Naive thymus-derived CD8-positive, alpha-beta T cell (primary cell): ENCODE results near the gene OR6C70. TPM values are rescaled to one million over a fixed set of nuclear protein-coding genes. Genes with fewer than 3 reads are reported as not detected.
"Not testable (repeated sequence)": the region's sequence is repeated elsewhere in the genome, so short reads cannot be mapped to it uniquely, and the experiment has no call there.

Experiments used
- ATAC-seq, 2 donors: fragments of 150-1000 bp; cut with Tn5 transposase in 1 of 2; sonication (Bioruptor Pico), chemical (Tn5 transposase) in 1 of 2; 1 replicate in 1 of 2; 2 replicates in 1 of 2; pipeline ENCODE4 v1.10.0; 2021; ENCODE audit warnings: mild to moderate bottlenecking in 2 of 2, moderate library complexity in 2 of 2
- POLR2A ChIA-PET: fragments of 350-600 bp; sonication (Branson Sonifier 250); formaldehyde crosslinking; loops from one replicate; lab custom pipeline; 2021; ENCODE audit warnings: antibody characterized with exemption; lab: Charles Lee
- DNase-seq, 10 donors: peaks; one replicate each; pipeline versions ENCODE4 v3.0.0 to v3.0.0-alpha.2; 2020 to 2022
- H3K27ac Mint-ChIP-seq, 10 donors: one replicate each; pipeline ENCODE4 v1.8.0; 2020 to 2022; ENCODE audit warnings: mild to moderate bottlenecking in 10 of 10, mixed read lengths in 10 of 10, moderate library complexity in 4 of 10, inconsistent platforms in 1 of 10
- H3K27me3 Mint-ChIP-seq, 5 donors: one replicate each; pipeline ENCODE4 v1.8.0; 2021 to 2022; ENCODE audit warnings: mixed read lengths in 5 of 5
- H3K36me3 Mint-ChIP-seq, 3 donors: one replicate each; pipeline ENCODE4 v1.8.0; 2020 to 2022; ENCODE audit warnings: mixed read lengths in 3 of 3, mild to moderate bottlenecking in 2 of 3, inconsistent platforms in 1 of 3
- H3K4me1 Mint-ChIP-seq, 4 donors: one replicate each; pipeline ENCODE4 v1.8.0; 2021 to 2022; ENCODE audit warnings: mixed read lengths in 4 of 4
- H3K4me3 Mint-ChIP-seq, 10 donors: one replicate each; pipeline ENCODE4 v1.8.0; 2020 to 2022; ENCODE audit warnings: mild to moderate bottlenecking in 10 of 10, mixed read lengths in 10 of 10, moderate library complexity in 6 of 10, inconsistent platforms in 1 of 10
- H3K9me3 Mint-ChIP-seq, 9 donors: one replicate each; pipeline ENCODE4 v1.8.0; 2020 to 2022; ENCODE audit warnings: mixed read lengths in 9 of 9, mild to moderate bottlenecking in 3 of 9, inconsistent platforms in 1 of 9, moderate library complexity in 1 of 9
- polyA plus RNA-seq, 3 donors: library from polyadenylated mRNA; unstranded; fragments of 300-500 nt; fragmentation: Illumina TruSeq; gene quantifications; one replicate each; pipeline ENCODE4 v1.2.3, GENCODE V29; 2021
- total RNA-seq, 8 experiments: library from RNA in 2 of 8; stranded (reverse) in 2 of 8; gene quantifications; one replicate each; pipeline ENCODE4 v1.2.3 and lab custom pipeline; 2021 to 2026

OR6C70 gene
- total and polyA plus RNA-seq, 5 experiments from 2014 or later, result not detected

DNA sequence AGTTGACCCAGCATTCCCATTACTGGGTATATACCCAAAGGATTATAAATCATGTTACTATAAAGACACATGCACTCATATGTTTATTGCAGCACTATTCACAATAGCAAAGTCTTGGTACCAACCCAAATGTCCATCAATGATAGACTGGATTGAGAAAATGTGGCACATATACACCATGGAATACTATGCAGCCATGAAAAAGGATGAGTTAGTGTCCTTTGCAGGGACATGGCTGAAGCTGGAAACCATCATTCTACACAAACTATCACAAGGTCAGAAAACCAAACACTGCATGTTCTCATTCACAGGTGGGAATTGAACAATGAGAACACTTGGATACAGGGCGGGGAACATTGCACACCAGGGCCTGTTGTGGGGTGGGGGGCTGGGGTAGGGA is 5.0 kb downstream of the OR6C70 start:
- Mint-ChIP-seq H3K4me1 (peaks cover 0 to 22% (median 0%) of the 10 kb centered on the region in 4 donors), H3K27me3 (peaks cover 19 to 43% (median 24%) of the 10 kb centered on the region in 5 donors), H3K9me3 (peaks cover 0 to 31% (median 5%) of the 10 kb centered on the region in 9 donors)
- DNase-seq, H3K27ac Mint-ChIP-seq, H3K4me3 Mint-ChIP-seq, ATAC-seq, H3K36me3 Mint-ChIP-seq, POLR2A ChIA-PET: not testable (repeated sequence)

- DNase-seq (no peak), ATAC-seq (no peak)
- H3K27ac Mint-ChIP-seq, result no peak overlapping the region
- peaks cover 6 to 24% (median 15%) of the 10 kb centered on the region in 5 donors for H3K27me3 Mint-ChIP-seq
- no peaks in the 10 kb centered on the region for H3K9me3 Mint-ChIP-seq
- no peaks in the 10 kb centered on the region for H3K4me1 Mint-ChIP-seq
- H3K36me3 Mint-ChIP-seq, result no peaks in the 10 kb centered on the region
- no peak overlapping the region for H3K4me3 Mint-ChIP-seq
- POLR2A ChIA-PET, result no interaction called here
Observed at GRCh38 chr12:55448825-55449224, 21.1 kb downstream of the OR6C70 start.

GRCh38 chr12:55446326-55446725 is 23.6 kb downstream of the OR6C70 start:
- Mint-ChIP-seq H3K9me3 (peaks cover 0 to 13% (median 7%) of the 10 kb centered on the region in 9 donors), H3K4me3 (no peak overlapping the region), H3K27ac (no peak overlapping the region), H3K27me3 (peaks cover 4 to 13% (median 8%) of the 10 kb centered on the region in 5 donors), H3K36me3 (peaks cover 0 to 12% (median 0%) of the 10 kb centered on the region in 3 donors), H3K4me1 (no peaks in the 10 kb centered on the region)
- ATAC-seq (no peak), DNase-seq (no peak)
- POLR2A ChIA-PET, result no interaction called here

GRCh38 chr12:55445357-55445756 is 24.6 kb downstream of the OR6C70 start:
- DNase-seq (no peak), ATAC-seq (no peak)
- POLR2A ChIA-PET, result no interaction called here
- Mint-ChIP-seq H3K4me1 (no peaks in the 10 kb centered on the region), H3K27me3 (peaks cover 2 to 11% (median 9%) of the 10 kb centered on the region in 5 donors), H3K27ac (no peak overlapping the region), H3K9me3 (peaks cover 5 to 23% (median 14%) of the 10 kb centered on the region in 9 donors), H3K36me3 (peaks cover 0 to 17% (median 0%) of the 10 kb centered on the region in 3 donors), H3K4me3 (no peak overlapping the region)

DNA sequence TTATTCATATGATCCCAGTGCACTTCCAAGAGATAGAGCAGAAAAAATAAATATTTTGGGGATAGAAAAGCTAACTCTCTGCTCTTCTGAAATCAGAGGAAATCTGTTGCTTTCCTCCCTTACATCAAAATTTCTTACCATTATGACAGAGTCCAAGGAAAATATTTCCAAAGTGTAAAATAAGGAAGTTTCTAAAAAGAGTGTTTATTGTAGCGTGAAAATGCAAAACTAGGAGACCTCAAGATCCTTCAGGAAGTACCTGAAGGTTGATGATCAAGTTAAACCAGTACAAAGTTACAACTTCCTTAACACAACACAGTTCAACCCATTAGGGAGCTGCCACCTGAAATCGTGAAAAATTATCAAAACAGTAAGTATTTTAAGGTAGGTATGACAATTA is 26.2 kb downstream of the OR6C70 start, which contains the start of gene OR6C2:
Gene OR6C2, plus strand, starts transcription at position 301 of the 400 bp plus-strand sequence. CDS start 8,138 bp downstream, outside the sequence.
- POLR2A ChIA-PET, result no interaction called here
- Mint-ChIP-seq H3K9me3 (peaks cover 11 to 37% (median 22%) of the 10 kb centered on the region in 9 donors), H3K36me3 (peaks cover 0 to 26% (median 0%) of the 10 kb centered on the region in 3 donors), H3K27ac (no peak within 1 kb of the TSS), H3K4me1 (no peaks in the 10 kb centered on the region), H3K4me3 (no peak within 1 kb of the TSS), H3K27me3 (peaks cover 2 to 18% (median 13%) of the 10 kb centered on the region in 5 donors)
- DNase-seq (no peak), ATAC-seq (no peak)

GRCh38 chr12:55441233-55441632 is 28.7 kb downstream of the OR6C70 start:
- H3K4me3 Mint-ChIP-seq, POLR2A ChIA-PET, H3K27ac Mint-ChIP-seq, H3K4me1 Mint-ChIP-seq, DNase-seq, ATAC-seq: not testable (repeated sequence)
- Mint-ChIP-seq H3K9me3 (peaks cover 11 to 37% (median 22%) of the 10 kb centered on the region in 9 donors), H3K36me3 (peaks cover 0 to 26% (median 0%) of the 10 kb centered on the region in 3 donors), H3K27me3 (peaks cover 2 to 14% (median 13%) of the 10 kb centered on the region in 5 donors)

- H3K4me1 Mint-ChIP-seq, result no peaks in the 10 kb centered on the region
- peaks cover 0 to 3% (median 0%) of the 10 kb centered on the region in 9 donors for H3K9me3 Mint-ChIP-seq
- H3K36me3 Mint-ChIP-seq, result no peaks in the 10 kb centered on the region
- no peak for ATAC-seq
- no peak overlapping the region for H3K27ac Mint-ChIP-seq
- DNase-seq, result no peak
- peaks cover 16 to 48% (median 25%) of the 10 kb centered on the region in 5 donors for H3K27me3 Mint-ChIP-seq
- POLR2A ChIA-PET, result no interaction called here
- no peak overlapping the region for H3K4me3 Mint-ChIP-seq
Observed at GRCh38 chr12:55428331-55429243, 41.4 kb downstream of the OR6C70 start.

DNA sequence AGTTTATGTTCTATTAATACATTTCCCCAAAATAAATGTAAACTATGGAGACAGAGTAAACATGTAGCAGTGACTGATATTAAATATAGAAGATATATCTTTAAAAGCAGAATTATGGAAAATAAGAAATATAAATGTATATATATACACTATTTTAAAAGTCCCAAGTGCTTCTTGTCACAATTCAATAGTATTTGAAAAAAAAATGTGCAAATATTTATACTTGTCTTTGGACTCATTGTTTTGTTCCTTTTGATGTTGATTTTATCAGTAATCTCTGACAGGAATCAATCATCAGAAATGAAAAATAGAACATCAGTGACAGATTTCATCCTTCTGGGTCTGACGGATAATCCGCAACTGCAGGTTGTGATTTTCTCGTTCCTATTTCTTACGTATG is 44.0 kb downstream of the OR6C70 start, which contains the start of gene OR6C76:
Gene OR6C76, plus strand, starts transcription at position 301 of the 400 bp plus-strand sequence. Its CDS starts 0 bp downstream, at position 301.
- H3K4me1 Mint-ChIP-seq, result no peaks in the 10 kb centered on the region
- ATAC-seq (no peak), DNase-seq (no peak)
- H3K36me3 Mint-ChIP-seq, result peaks cover 0 to 2% (median 0%) of the 10 kb centered on the region in 3 donors
- H3K4me3 Mint-ChIP-seq, result no peak within 1 kb of the TSS
- POLR2A ChIA-PET, result no interaction called here
- no peak within 1 kb of the TSS for H3K27ac Mint-ChIP-seq
- H3K27me3 Mint-ChIP-seq, result peaks cover 10 to 35% (median 16%) of the 10 kb centered on the region in 5 donors
- peaks cover 0 to 2% (median 0%) of the 10 kb centered on the region in 9 donors for H3K9me3 Mint-ChIP-seq

DNA sequence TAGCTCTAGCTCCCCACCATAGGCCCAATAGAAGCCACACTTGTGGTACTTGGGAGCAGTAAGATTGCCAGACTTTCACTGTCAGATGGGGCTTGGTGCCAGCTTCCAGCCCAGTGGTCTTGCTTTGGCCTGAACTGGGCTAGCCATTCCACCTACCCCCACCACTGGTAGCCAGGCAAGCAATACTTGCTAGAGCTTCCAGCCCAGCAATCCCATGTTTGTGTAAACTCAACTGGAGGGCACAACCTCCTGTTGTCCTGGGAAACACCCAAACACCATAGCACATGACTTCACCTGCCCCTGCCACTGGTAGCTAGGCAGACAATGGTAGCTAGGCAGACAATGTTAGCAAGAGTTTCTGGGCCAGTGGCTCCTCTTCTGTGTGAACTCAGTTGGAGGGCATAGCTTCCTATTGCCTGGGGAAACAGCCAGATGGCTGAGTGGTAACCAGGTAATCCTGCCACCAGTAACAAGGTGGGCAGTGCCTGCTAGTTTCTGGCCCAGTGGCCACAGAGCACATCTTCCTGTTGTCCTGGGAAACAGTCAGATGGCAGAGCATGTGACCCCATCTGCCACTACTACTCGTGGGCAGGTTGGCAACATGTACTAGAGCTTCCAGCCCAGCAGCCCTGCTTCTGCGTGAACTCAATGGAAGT is 49.5 kb downstream of the OR6C70 start:
- Mint-ChIP-seq H3K27me3 (peaks cover 33 to 47% (median 43%) of the 10 kb centered on the region in 5 donors), H3K4me3 (no peak overlapping the region), H3K27ac (no peak overlapping the region), H3K9me3 (peaks cover 0 to 4% (median 0%) of the 10 kb centered on the region in 9 donors), H3K4me1 (peaks cover 0 to 3% (median 0%) of the 10 kb centered on the region in 4 donors), H3K36me3 (peaks cover 0 to 5% (median 0%) of the 10 kb centered on the region in 3 donors)
- DNase-seq (no peak), ATAC-seq (no peak)
- POLR2A ChIA-PET, result no interaction called here

Other genes starting within 250 kb of the OR6C70 start
- gene OR10A7, start 249.1 kb downstream of the OR6C70 start, total RNA-seq, result not detected
- gene OR10A7, start 249.1 kb downstream of the OR6C70 start, polyA plus RNA-seq, result not detected
- gene OR6C74, start 225.5 kb downstream of the OR6C70 start, total RNA-seq, result not detected
- not detected for gene OR6C74, start 225.5 kb downstream of the OR6C70 start, polyA plus RNA-seq
- not detected for gene OR6C6, start 173.6 kb downstream of the OR6C70 start, total RNA-seq
- not detected for gene OR6C6, start 173.6 kb downstream of the OR6C70 start, polyA plus RNA-seq
- not detected for gene OR6C1, start 155.8 kb downstream of the OR6C70 start, total RNA-seq
- gene OR6C1, start 155.8 kb downstream of the OR6C70 start, polyA plus RNA-seq, result not detected
- gene OR6C3, start 139.4 kb downstream of the OR6C70 start, total RNA-seq, result not detected
- not detected for gene OR6C3, start 139.4 kb downstream of the OR6C70 start, polyA plus RNA-seq
- not detected for gene OR6C75, start 107.2 kb downstream of the OR6C70 start, total RNA-seq
- gene OR6C75, start 107.2 kb downstream of the OR6C70 start, polyA plus RNA-seq, result not detected
- not detected for gene OR6C65, start 69.6 kb downstream of the OR6C70 start, total RNA-seq
- not detected for gene OR6C65, start 69.6 kb downstream of the OR6C70 start, polyA plus RNA-seq
- not detected for gene OR6C76, start 43.9 kb downstream of the OR6C70 start, total RNA-seq
- not detected for gene OR6C76, start 43.9 kb downstream of the OR6C70 start, polyA plus RNA-seq
- not detected for gene OR6C2, start 26.1 kb downstream of the OR6C70 start, total RNA-seq
- gene OR6C2, start 26.1 kb downstream of the OR6C70 start, polyA plus RNA-seq, result not detected
- not detected for gene OR6C68, start 22.2 kb upstream of the OR6C70 start, total RNA-seq
- not detected for gene OR6C68, start 22.2 kb upstream of the OR6C70 start, polyA plus RNA-seq
- not detected for gene OR6C4, start 79.5 kb upstream of the OR6C70 start, total RNA-seq
- not detected for gene OR6C4, start 79.5 kb upstream of the OR6C70 start, polyA plus RNA-seq
- gene OR2AP1, start 102.3 kb upstream of the OR6C70 start, total RNA-seq, result not detected
- not detected for gene OR2AP1, start 102.3 kb upstream of the OR6C70 start, polyA plus RNA-seq
- gene OR10P1, start 166.8 kb upstream of the OR6C70 start, total RNA-seq, result not detected
- gene OR10P1, start 166.8 kb upstream of the OR6C70 start, polyA plus RNA-seq, result not detected
- gene ITGA7, start 237.8 kb upstream of the OR6C70 start, total RNA-seq, result 1 to 10 TPM; 5.2 to 7.0 TPM
- gene ITGA7, start 237.8 kb upstream of the OR6C70 start, polyA plus RNA-seq, result 1 to 10 TPM in 2 of 3 donors, not detected in 1; 1.5 to 1.7 TPM
- 10 to 100 TPM; 62.9 to 65.7 TPM for gene BLOC1S1, start 245.9 kb upstream of the OR6C70 start, total RNA-seq
- 100 to 1,000 TPM in 2 of 3 donors, 10 to 100 TPM in 1; 84.3 to 133 (median 117) TPM for gene BLOC1S1, start 245.9 kb upstream of the OR6C70 start, polyA plus RNA-seq